PC-9 (cell line): ENCODE data around the gene EXTL1.

ENCODE experiments used
- EZH2 ChIP-seq: fragments of 200-600 bp; sonication (generic); IDR thresholded peaks from 2 replicates; pipeline ENCODE4 v1.8.0; 2017; ENCODE audit warnings: antibody characterized with exemption, low read depth
- TF ChIP-seq, protein P1 (sequence below): fragments of 200-600 bp; sonication (generic); conservative IDR thresholded peaks from 2 replicates; pipeline ENCODE4 v1.6.1; 2017; ENCODE audit warnings: mixed run types, antibody characterized with exemption, mild to moderate bottlenecking, moderate library complexity

GRCh38 chr1:26070296-26070962 lies 48.9 kb downstream of the EXTL1 start:
- TF ChIP-seq, protein P1, sequence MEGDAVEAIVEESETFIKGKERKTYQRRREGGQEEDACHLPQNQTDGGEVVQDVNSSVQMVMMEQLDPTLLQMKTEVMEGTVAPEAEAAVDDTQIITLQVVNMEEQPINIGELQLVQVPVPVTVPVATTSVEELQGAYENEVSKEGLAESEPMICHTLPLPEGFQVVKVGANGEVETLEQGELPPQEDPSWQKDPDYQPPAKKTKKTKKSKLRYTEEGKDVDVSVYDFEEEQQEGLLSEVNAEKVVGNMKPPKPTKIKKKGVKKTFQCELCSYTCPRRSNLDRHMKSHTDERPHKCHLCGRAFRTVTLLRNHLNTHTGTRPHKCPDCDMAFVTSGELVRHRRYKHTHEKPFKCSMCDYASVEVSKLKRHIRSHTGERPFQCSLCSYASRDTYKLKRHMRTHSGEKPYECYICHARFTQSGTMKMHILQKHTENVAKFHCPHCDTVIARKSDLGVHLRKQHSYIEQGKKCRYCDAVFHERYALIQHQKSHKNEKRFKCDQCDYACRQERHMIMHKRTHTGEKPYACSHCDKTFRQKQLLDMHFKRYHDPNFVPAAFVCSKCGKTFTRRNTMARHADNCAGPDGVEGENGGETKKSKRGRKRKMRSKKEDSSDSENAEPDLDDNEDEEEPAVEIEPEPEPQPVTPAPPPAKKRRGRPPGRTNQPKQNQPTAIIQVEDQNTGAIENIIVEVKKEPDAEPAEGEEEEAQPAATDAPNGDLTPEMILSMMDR: no peak
- no peak for TF ChIP-seq EZH2
